Activated CD8-positive, alpha-beta T cell treated with anti-CD3 and anti-CD28 coated beads, Interleukin-2, amount 10 ng/mL, durations not matched to agents 7 days and 5 days (primary cell): ENCODE results near the gene SELENON. TPM values are rescaled to one million over a fixed set of nuclear protein-coding genes. Genes with fewer than 3 reads are reported as not detected.

ENCODE experiments used
- ATAC-seq: fragments of 150-1000 bp; cut with Tn5 transposase; one replicate; pipeline ENCODE4 v1.10.0; 2021; ENCODE audit warnings: moderate library complexity
- CTCF ChIA-PET: fragments of 350-600 bp; sonication (Branson Sonifier 250); formaldehyde crosslinking; loops from one replicate; lab custom pipeline; 2021; ENCODE audit warnings: antibody characterized with exemption; lab: Charles Lee
- POLR2A ChIA-PET: fragments of 350-600 bp; sonication (Branson Sonifier 250); formaldehyde crosslinking; loops from one replicate; lab custom pipeline; 2021; ENCODE audit warnings: antibody characterized with exemption; lab: Charles Lee
- DNase-seq: peaks from one replicate; pipeline ENCODE4 v3.0.0-alpha.2; 2020
- H3K27ac Mint-ChIP-seq: one replicate; pipeline ENCODE4 v1.8.0; 2021; ENCODE audit warnings: mild to moderate bottlenecking, mixed read lengths
- H3K27me3 Mint-ChIP-seq: one replicate; pipeline ENCODE4 v1.8.0; 2021; ENCODE audit warnings: low read depth, mixed read lengths
- H3K36me3 Mint-ChIP-seq: one replicate; pipeline ENCODE4 v1.8.0; 2021; ENCODE audit warnings: low read depth, mixed read lengths
- H3K4me1 Mint-ChIP-seq: one replicate; pipeline ENCODE4 v1.8.0; 2021; ENCODE audit warnings: low read depth, mixed read lengths
- H3K4me3 Mint-ChIP-seq: one replicate; pipeline ENCODE4 v1.8.0; 2021; ENCODE audit warnings: mild to moderate bottlenecking, mixed read lengths
- H3K9me3 Mint-ChIP-seq: one replicate; pipeline ENCODE4 v1.8.0; 2022; ENCODE audit warnings: mixed read lengths; ENCODE audit not compliant: insufficient read depth
- total RNA-seq, 2 experiments: library from RNA; stranded (reverse); gene quantifications; one replicate each; pipeline ENCODE4 v1.2.3, GENCODE V29; 2021

SELENON gene
- total RNA-seq, 2 experiments from 2014 or later = 4.5 to 5.1 TPM

DNA sequence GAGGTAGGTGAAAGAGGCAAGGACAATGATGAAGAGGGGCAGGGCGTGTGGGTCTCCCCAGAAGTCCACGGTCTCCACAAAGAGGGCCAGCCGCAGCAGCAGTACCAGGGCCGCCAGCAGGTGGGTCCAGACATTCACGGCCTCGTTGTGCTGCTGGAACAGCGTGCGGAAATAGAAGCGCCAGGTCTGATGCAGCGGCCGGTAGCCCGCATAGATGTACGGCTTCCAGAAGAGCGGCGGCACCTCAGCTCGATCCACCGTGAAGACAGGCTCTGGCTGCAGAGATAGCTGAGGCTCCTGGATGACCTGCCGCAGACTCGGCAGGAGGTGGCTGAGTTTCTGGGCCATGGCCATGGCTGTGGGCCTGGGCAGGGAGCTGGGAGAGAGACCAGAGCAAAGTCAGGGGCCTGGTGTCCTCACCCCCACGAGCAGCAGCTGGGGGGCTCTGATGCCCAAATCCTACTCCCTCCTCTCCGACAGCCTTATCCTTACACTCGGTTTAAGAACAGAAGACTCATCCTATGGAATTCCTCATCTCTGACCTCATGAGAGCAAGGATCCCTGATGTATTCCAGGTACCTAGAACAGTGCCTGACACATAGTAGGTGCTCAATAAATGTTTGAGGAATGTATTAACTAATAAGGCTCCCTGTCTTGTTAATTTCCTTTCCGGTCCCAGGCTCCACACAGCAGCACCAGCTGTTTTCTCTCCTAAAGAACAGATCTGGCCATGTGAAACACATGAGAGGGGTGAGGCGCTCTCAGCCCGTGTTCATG is 63.7 kb downstream of the SELENON start:
- no peaks in the 10 kb centered on the region for H3K27me3 Mint-ChIP-seq
- ChIA-PET POLR2A (interaction anchor here (0.6 kb wide), 1 partner anchor 665 kb away, joined by 3 read pairs; no protein-coding TSS in a partner anchor), CTCF (no interaction called here)
- no peak overlapping the region for H3K27ac Mint-ChIP-seq
- peaks cover 17% of the 10 kb centered on the region for H3K4me1 Mint-ChIP-seq
- no peak for ATAC-seq
- H3K4me3 Mint-ChIP-seq = no peak overlapping the region
- no peaks in the 10 kb centered on the region for H3K9me3 Mint-ChIP-seq
- H3K36me3 Mint-ChIP-seq = peaks cover 4% of the 10 kb centered on the region
- no peak for DNase-seq

- no peak overlapping the region for H3K4me3 Mint-ChIP-seq
- H3K4me1 Mint-ChIP-seq = peaks cover 11% of the 10 kb centered on the region
- H3K36me3 Mint-ChIP-seq = peaks cover 4% of the 10 kb centered on the region
- no peak for ATAC-seq
- DNase-seq = no peak
- H3K27ac Mint-ChIP-seq = no peak overlapping the region
- H3K27me3 Mint-ChIP-seq = no peaks in the 10 kb centered on the region
- ChIA-PET CTCF (interaction anchor here (1.0 to 1.9 kb wide), 2 partner anchors 31 to 133 kb away, joined by 3 to 8 read pairs; partner anchors contain the start of gene PAFAH2), POLR2A (interaction anchor here (0.6 to 0.7 kb wide), 2 partner anchors 41 to 664 kb away, joined by 3 read pairs; no protein-coding TSS in a partner anchor)
- H3K9me3 Mint-ChIP-seq = no peaks in the 10 kb centered on the region
Observed at GRCh38 chr1:25864434-25864833, 64.4 kb downstream of the SELENON start.

DNA sequence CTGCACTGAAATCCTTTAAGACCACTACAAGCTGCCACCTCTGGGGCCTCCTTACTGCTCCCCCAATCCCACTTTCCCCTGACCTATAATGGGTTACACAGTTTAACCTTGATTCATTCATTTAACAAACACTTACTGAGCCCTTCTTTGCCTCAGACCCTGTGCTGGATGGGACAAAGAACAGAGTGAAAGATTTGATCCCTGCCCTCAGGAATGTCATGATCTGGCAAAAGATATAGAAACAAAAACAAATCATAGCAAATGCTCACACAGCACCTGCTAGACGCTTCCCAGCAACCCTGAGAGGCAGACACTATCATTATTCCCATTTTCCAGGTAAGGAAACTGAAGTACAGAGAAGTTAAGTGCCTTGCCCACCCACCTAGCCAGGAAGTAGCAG is 66.3 kb downstream of the SELENON start:
- Mint-ChIP-seq H3K36me3 (peaks cover 1% of the 10 kb centered on the region), H3K27ac (no peak overlapping the region), H3K27me3 (no peaks in the 10 kb centered on the region), H3K9me3 (no peaks in the 10 kb centered on the region), H3K4me1 (peaks cover 3% of the 10 kb centered on the region), H3K4me3 (no peak overlapping the region)
- DNase-seq (no peak), ATAC-seq (no peak)
- POLR2A ChIA-PET = no interaction called here
- CTCF ChIA-PET = no interaction called here

- no peaks in the 10 kb centered on the region for H3K4me1 Mint-ChIP-seq
Observed at GRCh38 chr1:25867210-25867991, 67.4 kb downstream of the SELENON start.

More at GRCh38 chr1:25867210-25867991, 67.4 kb downstream of the SELENON start:
- Mint-ChIP-seq H3K27ac (no peak overlapping the region), H3K9me3 (no peaks in the 10 kb centered on the region), H3K4me3 (no peak overlapping the region), H3K36me3 (peaks cover 1% of the 10 kb centered on the region), H3K27me3 (no peaks in the 10 kb centered on the region)
- ATAC-seq (no peak), DNase-seq (no peak)
- ChIA-PET POLR2A (no interaction called here), CTCF (no interaction called here)

Other genes with a start within 250 kb of the SELENON start
- gene MAN1C1, start 183.4 kb upstream of the SELENON start, total RNA-seq = 10 to 100 TPM; 16.8 to 17.9 TPM
- 10 to 100 TPM; 26.2 to 26.7 TPM for gene MTFR1L, start 19.8 kb downstream of the SELENON start, total RNA-seq
- gene AUNIP, start 59.3 kb downstream of the SELENON start, total RNA-seq = 1 to 10 TPM; 7.8 to 9.1 TPM
- gene PAQR7, start 75.5 kb downstream of the SELENON start, total RNA-seq = 1 to 10 TPM; 3.2 to 3.3 TPM
- gene STMN1, start 106.2 kb downstream of the SELENON start, total RNA-seq = 100 to 1,000 TPM; 740 to 781 TPM
- 10 to 100 TPM in 1 of 2 experiments, 1 to 10 TPM in 1; 9.1 to 10.9 TPM for gene PAFAH2, start 197.9 kb downstream of the SELENON start, total RNA-seq
- not detected for gene EXTL1, start 221.6 kb downstream of the SELENON start, total RNA-seq
- not detected for gene SLC30A2, start 245.9 kb downstream of the SELENON start, total RNA-seq